ENCODE results near the gene FAT2.
"Not testable (repeated sequence)": the region's sequence is repeated elsewhere in the genome, so short reads cannot be mapped to it uniquely, and the experiment has no call there.

Gene FAT2

GRCh38 chr5:151611127-151611775 lies 20.1 kb upstream of the FAT2 start:
- DNase-seq = no peak

GRCh38 chr5:151608522-151608921 lies 17.4 kb upstream of the FAT2 start:
- DNase-seq = no peak

GRCh38 chr5:151607304-151607703 lies 16.2 kb upstream of the FAT2 start:
- DNase-seq = no peak

DNA sequence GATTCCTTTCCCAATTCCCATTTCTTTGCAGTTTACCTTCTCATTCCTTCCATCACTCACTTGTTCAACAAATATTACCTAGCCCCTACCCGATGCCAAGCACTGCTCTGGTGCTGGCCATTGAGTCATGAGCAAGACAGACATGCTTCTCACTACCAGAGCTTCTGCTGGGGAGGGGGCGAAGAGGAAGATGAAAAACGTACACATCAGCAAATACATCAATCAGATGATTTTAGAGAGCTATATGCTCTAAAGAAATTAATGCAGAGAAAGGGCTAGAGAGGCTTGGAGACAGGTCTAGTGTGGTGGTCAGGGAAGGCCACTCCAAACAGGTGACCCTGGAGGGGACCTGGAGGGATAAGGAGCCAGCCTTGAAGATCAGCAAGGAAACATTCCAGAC lies 14.4 kb upstream of the FAT2 start:
- DNase-seq = no peak

DNA sequence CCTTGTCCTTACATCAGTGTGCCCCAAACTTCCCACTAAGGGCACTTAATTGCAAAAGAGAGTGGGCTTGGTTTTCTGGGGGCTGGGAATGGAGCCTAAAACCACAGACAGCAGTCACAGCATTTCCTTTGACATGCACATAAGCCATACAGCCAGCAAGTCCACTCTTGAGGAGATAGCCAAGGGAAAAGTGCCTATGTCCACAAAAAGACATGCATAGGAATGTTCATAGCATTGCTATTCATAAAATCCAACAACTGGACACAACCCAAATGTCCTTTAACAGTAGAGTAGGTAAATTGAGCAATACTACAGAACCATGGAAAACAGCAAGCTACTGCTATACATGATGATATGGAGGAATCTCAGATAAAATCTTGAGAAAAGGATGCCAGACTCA lies 11.7 kb upstream of the FAT2 start:
- DNase-seq = no peak

DNA sequence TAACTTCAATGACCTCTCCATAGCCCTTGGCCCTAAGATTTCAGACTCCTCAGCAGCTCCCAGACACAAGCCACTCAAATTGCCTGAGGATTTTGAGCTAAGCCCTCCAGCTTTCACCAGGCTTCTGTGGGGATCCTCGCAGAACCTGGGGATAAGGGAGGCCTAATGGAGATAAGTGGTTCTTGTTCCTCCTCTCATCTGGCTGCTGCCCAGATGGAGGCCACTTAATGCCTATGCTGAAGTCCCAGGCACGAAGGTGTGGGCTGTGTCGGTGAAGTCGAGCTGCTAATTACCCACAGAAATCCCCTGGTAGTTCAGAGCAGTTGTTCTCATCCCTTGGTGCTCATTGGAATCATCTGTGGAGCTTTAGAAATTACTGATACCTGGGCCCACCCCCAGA lies 10.3 kb upstream of the FAT2 start:
- no peak for DNase-seq

DNA sequence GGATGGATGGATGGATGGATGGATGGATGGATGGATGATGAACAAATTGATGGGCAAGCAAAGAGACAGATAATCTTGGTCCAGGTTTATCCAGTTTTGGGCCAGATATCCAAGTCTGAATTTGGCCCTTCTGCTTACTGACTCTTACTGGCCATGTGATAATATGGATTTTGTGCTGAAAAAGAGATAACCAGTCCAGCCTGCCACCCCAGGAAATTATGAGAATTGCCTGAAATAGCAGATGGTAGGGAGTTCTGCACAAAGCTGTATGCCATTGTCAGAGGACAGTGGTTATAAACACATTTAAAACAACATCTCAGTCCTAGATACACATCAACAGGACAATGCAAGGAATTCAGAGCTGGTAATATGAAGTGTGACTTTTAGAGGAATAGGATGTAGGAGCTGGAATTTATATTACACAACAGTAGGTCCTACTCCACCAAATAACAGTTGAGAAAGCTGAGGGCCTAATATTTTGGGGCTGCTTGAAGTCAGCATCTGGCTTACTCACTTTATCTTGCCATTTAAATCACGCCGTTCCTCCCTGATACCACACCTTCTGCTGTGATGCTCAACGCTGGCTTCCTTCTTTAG lies 9.0 kb upstream of the FAT2 start:
- DNase-seq = no peak

GRCh38 chr5:151598984-151599383 lies 7.9 kb upstream of the FAT2 start:
- peak in 1 of 5 experiments; percentile 17 for DNase-seq

- peak in 1 of 5 experiments; percentile 24 for DNase-seq
These were observed 7.4 kb upstream of the FAT2 start for GRCh38 chr5:151598549-151598948.

DNA sequence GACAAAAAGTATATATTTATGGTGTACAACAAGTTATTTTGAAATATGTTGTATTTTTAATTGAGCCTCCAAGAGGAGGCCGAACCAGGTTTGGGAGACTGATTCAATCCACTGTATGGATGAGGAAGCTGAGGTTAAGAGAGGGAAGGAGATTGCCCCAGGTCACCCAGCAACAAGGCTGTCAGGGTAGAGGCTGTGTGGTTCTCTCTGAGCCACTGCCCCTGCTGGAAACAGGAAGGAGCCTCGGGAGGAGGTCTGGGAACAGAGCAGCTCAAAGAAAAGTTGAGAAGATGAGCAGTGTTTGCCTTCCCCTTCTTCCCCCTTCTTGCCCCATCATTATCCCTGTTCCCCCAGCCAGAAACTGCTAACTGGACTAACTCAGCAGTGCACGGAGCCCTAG lies 6.6 kb upstream of the FAT2 start:
- DNase-seq = no peak

DNA sequence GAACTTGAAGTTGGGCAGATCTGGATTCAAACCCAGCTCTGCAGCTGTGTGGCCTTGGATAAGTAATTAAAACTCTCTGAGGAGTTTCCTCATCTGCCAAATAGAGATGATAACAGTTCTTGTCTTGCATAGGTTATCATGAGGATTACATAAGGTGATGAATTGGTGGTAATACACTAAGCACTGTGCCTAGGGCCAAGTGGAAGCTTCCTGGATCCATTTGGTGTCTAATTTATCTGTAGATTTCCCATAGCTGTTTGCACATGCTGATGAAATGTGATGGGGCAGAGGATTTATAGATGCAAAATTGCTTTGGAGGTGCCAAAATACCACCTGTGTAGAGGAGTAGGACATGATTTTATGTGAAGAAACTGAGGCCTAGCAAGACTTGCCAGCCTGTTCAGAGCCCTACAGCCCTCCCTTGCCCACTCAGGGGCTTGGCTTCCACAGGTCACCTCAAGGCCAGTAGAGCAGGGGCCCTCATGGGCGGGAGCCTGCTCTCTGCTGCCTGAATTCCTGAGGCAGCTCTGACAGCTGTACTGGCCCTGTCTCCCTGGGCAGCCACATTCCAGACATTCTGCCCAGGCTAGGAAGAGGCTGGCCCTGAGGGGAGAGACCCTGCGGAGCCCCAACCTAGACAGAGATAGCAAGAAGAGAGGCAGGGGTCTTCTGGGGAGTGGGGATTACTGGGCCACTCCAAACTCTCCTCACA lies 5.9 kb upstream of the FAT2 start:
- DNase-seq = no peak

GRCh38 chr5:151595411-151595826 lies 4.3 kb upstream of the FAT2 start:
- no peak for DNase-seq

DNA sequence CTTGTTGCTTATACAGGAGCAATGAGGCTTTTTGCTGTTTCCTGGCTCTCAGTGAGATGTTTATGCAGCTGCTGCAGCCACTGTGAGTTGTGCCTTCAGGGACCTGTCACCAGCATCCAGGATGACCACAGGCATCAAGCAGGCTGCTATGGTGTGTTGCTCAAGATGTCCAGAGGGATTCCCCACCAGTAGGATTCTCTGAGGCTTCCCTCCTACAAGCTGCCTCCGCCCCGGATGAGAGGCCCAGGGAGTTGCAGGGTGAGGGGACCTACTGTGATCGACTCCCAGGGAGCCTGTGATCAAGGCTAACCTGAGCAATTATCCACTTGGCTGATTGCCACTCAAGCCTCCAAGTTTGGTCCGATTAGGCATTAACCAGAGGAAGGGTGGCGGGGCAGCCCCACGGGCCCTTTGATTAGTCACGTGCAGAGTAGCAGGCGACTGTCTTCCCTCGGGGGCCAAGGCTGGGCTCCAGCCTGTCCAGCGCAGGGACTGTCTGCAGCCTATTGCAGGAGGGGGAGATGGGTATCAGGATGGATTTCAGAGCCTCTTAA lies 1.8 kb upstream of the FAT2 start:
- no peak for DNase-seq

GRCh38 chr5:151589878-151590570 lies 1.1 kb downstream of the FAT2 start:
- DNase-seq = no peak

GRCh38 chr5:151587796-151588555 lies 3.2 kb downstream of the FAT2 start:
- no peak for DNase-seq

- DNase-seq = no peak
These were observed 5.2 kb downstream of the FAT2 start for GRCh38 chr5:151585970-151586369.

DNA sequence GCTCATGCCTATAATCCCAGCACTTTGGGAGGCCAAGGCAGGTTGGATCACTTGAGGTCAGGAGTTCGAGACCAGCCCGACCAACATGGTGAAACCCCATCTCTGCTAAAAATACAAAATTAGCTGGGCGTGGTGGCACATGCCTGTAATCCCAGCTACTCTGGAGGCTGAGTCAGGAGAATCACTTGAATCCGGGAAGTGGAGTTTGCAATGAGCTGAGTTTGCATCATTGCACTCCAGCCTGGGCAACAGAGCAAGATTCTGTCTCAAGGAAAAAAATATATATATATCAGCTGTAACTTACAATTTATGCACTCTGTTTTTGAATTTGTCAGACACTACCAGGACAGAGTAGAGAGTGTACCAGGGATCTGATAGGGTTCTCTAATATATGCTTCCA lies 5.8 kb downstream of the FAT2 start:
- not testable (repeated sequence) for DNase-seq

DNA sequence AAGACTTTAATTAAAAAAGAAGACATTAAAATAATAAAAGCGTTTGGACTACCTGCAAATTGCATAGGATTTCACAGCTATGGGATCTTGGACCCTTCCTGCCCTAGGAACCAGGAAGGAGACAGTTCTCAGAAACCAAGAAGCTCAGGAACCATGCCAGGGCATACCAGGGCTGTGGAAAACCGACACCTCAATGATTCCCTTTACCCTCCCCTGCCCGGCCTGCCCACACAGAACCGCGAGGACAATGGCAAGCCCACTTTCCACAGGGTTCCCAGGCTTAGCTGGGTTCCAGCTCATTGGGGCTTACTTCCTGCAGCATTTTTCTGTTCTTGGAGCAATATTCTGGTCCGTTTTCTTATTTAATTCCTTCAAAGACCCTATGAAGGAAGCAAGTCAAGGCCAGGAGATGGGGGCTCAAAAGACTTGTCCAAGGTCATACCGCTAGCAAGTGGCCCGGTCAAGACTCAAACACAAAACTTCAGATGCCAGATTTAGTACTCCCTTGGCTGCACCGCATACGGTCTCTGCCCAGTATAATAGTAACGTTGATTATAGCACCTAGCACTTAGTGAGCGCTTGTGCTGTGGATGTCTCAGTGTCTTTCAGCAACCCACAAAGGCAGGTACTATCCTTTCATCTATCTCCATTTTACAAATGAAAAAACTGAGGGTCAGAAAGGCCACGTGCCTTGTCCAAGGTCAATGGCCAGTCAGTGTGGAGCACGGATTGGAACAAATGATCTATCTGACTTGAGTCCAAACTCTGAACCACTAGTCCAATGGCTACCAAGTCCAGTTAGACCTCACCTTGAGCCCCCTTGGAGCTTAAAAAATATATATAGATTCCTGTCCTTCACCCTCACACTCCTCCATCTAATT lies 6.8 kb downstream of the FAT2 start:
- DNase-seq = no peak

- no peak for DNase-seq
These were observed 9.1 kb downstream of the FAT2 start for GRCh38 chr5:151581812-151582583.

- no peak for DNase-seq
These were observed 9.8 kb downstream of the FAT2 start for GRCh38 chr5:151581347-151581746.

DNA sequence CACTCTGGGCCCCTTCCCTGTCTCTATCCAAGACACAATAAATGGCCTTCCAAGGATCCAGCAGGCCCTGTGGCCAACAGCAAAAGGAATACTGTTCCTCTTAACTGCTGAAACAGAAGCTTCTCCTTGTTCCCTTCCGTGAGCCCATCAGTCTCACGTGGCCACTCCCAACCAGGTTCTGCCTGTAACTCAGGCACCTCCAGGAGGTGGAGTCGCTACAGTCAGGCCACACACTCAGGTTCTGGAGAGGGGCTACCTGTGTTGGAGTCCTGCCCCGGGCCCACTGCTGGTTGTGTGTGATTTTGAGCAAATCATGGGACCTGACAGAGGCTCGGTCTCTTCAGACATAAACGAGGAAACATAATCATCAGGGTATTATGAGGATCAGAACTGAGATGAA lies 10.3 kb downstream of the FAT2 start:
- DNase-seq = no peak
